HEK293 (cell line): ENCODE results near the gene BACE1.

Experiments used
- CTCF ChIA-PET: fragments of 350-600 bp; formaldehyde crosslinking; extraction: SDS; loops from one replicate; lab custom pipeline; 2021; ENCODE audit warnings: antibody characterized with exemption; lab: Yijun Ruan, JAX
- POLR2A ChIA-PET: fragments of 300-600 bp; formaldehyde crosslinking; extraction: SDS; loops from one replicate; lab custom pipeline; 2020; ENCODE audit warnings: antibody characterized with exemption, inconsistent platforms; lab: Yijun Ruan, JAX
- H3K27ac ChIP-seq: fragments of 200-500 bp; sonication (Bioruptor generic); 2 replicates; pipeline ENCODE4 v1.5.1; 2014; ENCODE audit warnings: low read depth, low read length, control low read depth, inconsistent platforms; ENCODE audit errors: extremely low read depth
- H3K36me3 ChIP-seq, 2 experiments: fragments of 200-500 bp in 1 of 2; sonication (Bioruptor generic) in 1 of 2; 1 replicate in 1 of 2; 2 replicates in 1 of 2; pipeline ENCODE4 v1.5.1; 2014 to 2017; ENCODE audit warnings: inconsistent platforms in 2 of 2, low read length in 2 of 2; ENCODE audit not compliant: control insufficient read depth in 2 of 2, insufficient read depth in 1 of 2
- H3K4me1 ChIP-seq: fragments of 200-500 bp; sonication (Bioruptor generic); 2 replicates; pipeline ENCODE4 v1.5.1; 2014; ENCODE audit warnings: mild to moderate bottlenecking, low read length, inconsistent platforms; ENCODE audit not compliant: control insufficient read depth, insufficient read depth
- H3K4me3 ChIP-seq: 2 replicates; pipeline ENCODE4 v1.5.1; 2011; ENCODE audit warnings: low read depth, mild to moderate bottlenecking, control low read depth, low read length, moderate library complexity
- H3K9me3 ChIP-seq: fragments of 200-500 bp; sonication (Bioruptor generic); 2 replicates; pipeline ENCODE4 v1.5.1; 2014; ENCODE audit warnings: low read depth, low read length, inconsistent platforms; ENCODE audit not compliant: control insufficient read depth, insufficient read depth
- EGR2 ChIP-seq: fragments of 450-650 bp; formaldehyde crosslinking; IDR thresholded peaks from 2 replicates; pipeline ENCODE4 v1.5.1; 2016; ENCODE audit warnings: low read depth, missing biosample characterization, missing genetic modification characterization
- GLIS1 ChIP-seq: fragments of 450-650 bp; formaldehyde crosslinking; IDR thresholded peaks from 2 replicates; pipeline ENCODE4 v1.5.1; 2016; ENCODE audit warnings: missing biosample characterization, missing genetic modification characterization
- REPIN1 ChIP-seq: fragments of 450-650 bp; formaldehyde crosslinking; IDR thresholded peaks from 2 replicates; pipeline ENCODE4 v1.5.1; 2017; ENCODE audit warnings: missing biosample characterization, missing genetic modification characterization, low read depth
- ZBTB17 ChIP-seq: fragments of 450-650 bp; formaldehyde crosslinking; IDR thresholded peaks from 2 replicates; pipeline ENCODE4 v1.5.1; 2016; ENCODE audit warnings: missing biosample characterization, missing genetic modification characterization
- ZBTB8A ChIP-seq: fragments of 450-650 bp; formaldehyde crosslinking; IDR thresholded peaks from 2 replicates; pipeline ENCODE4 v1.5.1; 2016; ENCODE audit warnings: missing biosample characterization, missing genetic modification characterization
- ZNF114 ChIP-seq: fragments of 450-650 bp; formaldehyde crosslinking; IDR thresholded peaks from 2 replicates; pipeline ENCODE4 v1.5.0; 2017; ENCODE audit warnings: missing biosample characterization, missing genetic modification characterization
- ZNF157 ChIP-seq: fragments of 450-650 bp; formaldehyde crosslinking; IDR thresholded peaks from 2 replicates; pipeline ENCODE4 v1.5.1; 2016; ENCODE audit warnings: missing biosample characterization, missing genetic modification characterization
- ZNF341 ChIP-seq: fragments of 450-650 bp; formaldehyde crosslinking; IDR thresholded peaks from 2 replicates; pipeline ENCODE4; 2016; ENCODE audit warnings: low read depth, missing biosample characterization, missing genetic modification characterization
- ZNF391 ChIP-seq: fragments of 450-650 bp; formaldehyde crosslinking; IDR thresholded peaks from 2 replicates; pipeline ENCODE4 v1.5.1; 2016; ENCODE audit warnings: low read depth, missing biosample characterization, missing genetic modification characterization, borderline replicate concordance
- ZNF626 ChIP-seq: fragments of 450-650 bp; sonication (Bioruptor Pico); formaldehyde crosslinking; IDR thresholded peaks from 2 replicates; pipeline ENCODE4 v1.5.1; 2018; ENCODE audit warnings: missing biosample characterization, missing genetic modification characterization, inconsistent platforms
- ZNF670 ChIP-seq: fragments of 450-650 bp; formaldehyde crosslinking; IDR thresholded peaks from 2 replicates; pipeline ENCODE4 v1.5.1; 2016; ENCODE audit warnings: missing biosample characterization, missing genetic modification characterization, low read depth
- ZNF692 ChIP-seq: fragments of 450-650 bp; formaldehyde crosslinking; IDR thresholded peaks from 2 replicates; pipeline ENCODE4 v1.5.1; 2016; ENCODE audit warnings: missing biosample characterization, missing genetic modification characterization
- ZNF747 ChIP-seq: fragments of 450-650 bp; formaldehyde crosslinking; IDR thresholded peaks from 2 replicates; pipeline ENCODE4 v1.5.1; 2016; ENCODE audit warnings: missing biosample characterization, missing genetic modification characterization
- TF ChIP-seq, protein P1 (sequence below): fragments of 450-650 bp; formaldehyde crosslinking; IDR thresholded peaks from 2 replicates; pipeline ENCODE4 v1.5.1; 2016; ENCODE audit warnings: missing biosample characterization, missing genetic modification characterization, low read depth
- TF ChIP-seq, protein P2 (sequence below): fragments of 450-650 bp; IDR thresholded peaks from 2 replicates; pipeline ENCODE4 v1.5.1; 2018; ENCODE audit warnings: missing biosample characterization, missing genetic modification characterization
- TF ChIP-seq, protein P3 (sequence below): fragments of 450-650 bp; formaldehyde crosslinking; IDR thresholded peaks from 2 replicates; pipeline ENCODE4 v1.5.1; 2016; ENCODE audit warnings: missing biosample characterization, missing genetic modification characterization, borderline replicate concordance
- TF ChIP-seq, protein P4 (sequence below): fragments of 450-650 bp; formaldehyde crosslinking; IDR thresholded peaks from 2 replicates; pipeline ENCODE4 v1.5.1; 2017; ENCODE audit warnings: missing biosample characterization, missing genetic modification characterization
- TF ChIP-seq, protein P5 (sequence below): fragments of 450-650 bp; formaldehyde crosslinking; IDR thresholded peaks from 2 replicates; pipeline ENCODE4 v1.5.1; 2017; ENCODE audit warnings: missing biosample characterization, missing genetic modification characterization

Gene BACE1

GRCh38 chr11:117298195-117298594 is 17.9 kb downstream of the BACE1 start:
- no peak overlapping the region for H3K4me3 ChIP-seq
- H3K4me1 ChIP-seq: no peaks in the 10 kb centered on the region
- POLR2A ChIA-PET: no interaction called here
- peaks cover 0 to 22% of the 10 kb centered on the region in 2 experiments; a peak in 2 of 3 replicates for H3K36me3 ChIP-seq
- H3K9me3 ChIP-seq: no peaks in the 10 kb centered on the region
- no peak overlapping the region for H3K27ac ChIP-seq
- CTCF ChIA-PET: interaction anchor here (0.6 kb wide), 1 partner anchor 18 kb away, joined by 3 read pairs; no protein-coding TSS in a partner anchor
- no peak for TF ChIP-seq EGR2
- no peak for TF ChIP-seq ZNF626 (tag by site-specific recombination)
- TF ChIP-seq, protein P1, sequence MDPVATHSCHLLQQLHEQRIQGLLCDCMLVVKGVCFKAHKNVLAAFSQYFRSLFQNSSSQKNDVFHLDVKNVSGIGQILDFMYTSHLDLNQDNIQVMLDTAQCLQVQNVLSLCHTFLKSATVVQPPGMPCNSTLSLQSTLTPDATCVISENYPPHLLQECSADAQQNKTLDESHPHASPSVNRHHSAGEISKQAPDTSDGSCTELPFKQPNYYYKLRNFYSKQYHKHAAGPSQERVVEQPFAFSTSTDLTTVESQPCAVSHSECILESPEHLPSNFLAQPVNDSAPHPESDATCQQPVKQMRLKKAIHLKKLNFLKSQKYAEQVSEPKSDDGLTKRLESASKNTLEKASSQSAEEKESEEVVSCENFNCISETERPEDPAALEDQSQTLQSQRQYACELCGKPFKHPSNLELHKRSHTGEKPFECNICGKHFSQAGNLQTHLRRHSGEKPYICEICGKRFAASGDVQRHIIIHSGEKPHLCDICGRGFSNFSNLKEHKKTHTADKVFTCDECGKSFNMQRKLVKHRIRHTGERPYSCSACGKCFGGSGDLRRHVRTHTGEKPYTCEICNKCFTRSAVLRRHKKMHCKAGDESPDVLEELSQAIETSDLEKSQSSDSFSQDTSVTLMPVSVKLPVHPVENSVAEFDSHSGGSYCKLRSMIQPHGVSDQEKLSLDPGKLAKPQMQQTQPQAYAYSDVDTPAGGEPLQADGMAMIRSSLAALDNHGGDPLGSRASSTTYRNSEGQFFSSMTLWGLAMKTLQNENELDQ (tag by site-specific recombination): no peak
- TF ChIP-seq, protein P2, sequence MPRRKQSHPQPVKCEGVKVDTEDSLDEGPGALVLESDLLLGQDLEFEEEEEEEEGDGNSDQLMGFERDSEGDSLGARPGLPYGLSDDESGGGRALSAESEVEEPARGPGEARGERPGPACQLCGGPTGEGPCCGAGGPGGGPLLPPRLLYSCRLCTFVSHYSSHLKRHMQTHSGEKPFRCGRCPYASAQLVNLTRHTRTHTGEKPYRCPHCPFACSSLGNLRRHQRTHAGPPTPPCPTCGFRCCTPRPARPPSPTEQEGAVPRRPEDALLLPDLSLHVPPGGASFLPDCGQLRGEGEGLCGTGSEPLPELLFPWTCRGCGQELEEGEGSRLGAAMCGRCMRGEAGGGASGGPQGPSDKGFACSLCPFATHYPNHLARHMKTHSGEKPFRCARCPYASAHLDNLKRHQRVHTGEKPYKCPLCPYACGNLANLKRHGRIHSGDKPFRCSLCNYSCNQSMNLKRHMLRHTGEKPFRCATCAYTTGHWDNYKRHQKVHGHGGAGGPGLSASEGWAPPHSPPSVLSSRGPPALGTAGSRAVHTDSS (tag by site-specific recombination): no peak
- no peak for TF ChIP-seq ZNF341 (tag by site-specific recombination)
- no peak for TF ChIP-seq ZNF114 (tag by site-specific recombination)
- TF ChIP-seq GLIS1 (tag by site-specific recombination): no peak
- TF ChIP-seq, protein P3, sequence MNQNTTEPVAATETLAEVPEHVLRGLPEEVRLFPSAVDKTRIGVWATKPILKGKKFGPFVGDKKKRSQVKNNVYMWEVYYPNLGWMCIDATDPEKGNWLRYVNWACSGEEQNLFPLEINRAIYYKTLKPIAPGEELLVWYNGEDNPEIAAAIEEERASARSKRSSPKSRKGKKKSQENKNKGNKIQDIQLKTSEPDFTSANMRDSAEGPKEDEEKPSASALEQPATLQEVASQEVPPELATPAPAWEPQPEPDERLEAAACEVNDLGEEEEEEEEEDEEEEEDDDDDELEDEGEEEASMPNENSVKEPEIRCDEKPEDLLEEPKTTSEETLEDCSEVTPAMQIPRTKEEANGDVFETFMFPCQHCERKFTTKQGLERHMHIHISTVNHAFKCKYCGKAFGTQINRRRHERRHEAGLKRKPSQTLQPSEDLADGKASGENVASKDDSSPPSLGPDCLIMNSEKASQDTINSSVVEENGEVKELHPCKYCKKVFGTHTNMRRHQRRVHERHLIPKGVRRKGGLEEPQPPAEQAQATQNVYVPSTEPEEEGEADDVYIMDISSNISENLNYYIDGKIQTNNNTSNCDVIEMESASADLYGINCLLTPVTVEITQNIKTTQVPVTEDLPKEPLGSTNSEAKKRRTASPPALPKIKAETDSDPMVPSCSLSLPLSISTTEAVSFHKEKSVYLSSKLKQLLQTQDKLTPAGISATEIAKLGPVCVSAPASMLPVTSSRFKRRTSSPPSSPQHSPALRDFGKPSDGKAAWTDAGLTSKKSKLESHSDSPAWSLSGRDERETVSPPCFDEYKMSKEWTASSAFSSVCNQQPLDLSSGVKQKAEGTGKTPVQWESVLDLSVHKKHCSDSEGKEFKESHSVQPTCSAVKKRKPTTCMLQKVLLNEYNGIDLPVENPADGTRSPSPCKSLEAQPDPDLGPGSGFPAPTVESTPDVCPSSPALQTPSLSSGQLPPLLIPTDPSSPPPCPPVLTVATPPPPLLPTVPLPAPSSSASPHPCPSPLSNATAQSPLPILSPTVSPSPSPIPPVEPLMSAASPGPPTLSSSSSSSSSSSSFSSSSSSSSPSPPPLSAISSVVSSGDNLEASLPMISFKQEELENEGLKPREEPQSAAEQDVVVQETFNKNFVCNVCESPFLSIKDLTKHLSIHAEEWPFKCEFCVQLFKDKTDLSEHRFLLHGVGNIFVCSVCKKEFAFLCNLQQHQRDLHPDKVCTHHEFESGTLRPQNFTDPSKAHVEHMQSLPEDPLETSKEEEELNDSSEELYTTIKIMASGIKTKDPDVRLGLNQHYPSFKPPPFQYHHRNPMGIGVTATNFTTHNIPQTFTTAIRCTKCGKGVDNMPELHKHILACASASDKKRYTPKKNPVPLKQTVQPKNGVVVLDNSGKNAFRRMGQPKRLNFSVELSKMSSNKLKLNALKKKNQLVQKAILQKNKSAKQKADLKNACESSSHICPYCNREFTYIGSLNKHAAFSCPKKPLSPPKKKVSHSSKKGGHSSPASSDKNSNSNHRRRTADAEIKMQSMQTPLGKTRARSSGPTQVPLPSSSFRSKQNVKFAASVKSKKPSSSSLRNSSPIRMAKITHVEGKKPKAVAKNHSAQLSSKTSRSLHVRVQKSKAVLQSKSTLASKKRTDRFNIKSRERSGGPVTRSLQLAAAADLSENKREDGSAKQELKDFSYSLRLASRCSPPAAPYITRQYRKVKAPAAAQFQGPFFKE (tag by site-specific recombination): no peak
- no peak for TF ChIP-seq REPIN1 (tag by site-specific recombination)
- TF ChIP-seq, protein P4, sequence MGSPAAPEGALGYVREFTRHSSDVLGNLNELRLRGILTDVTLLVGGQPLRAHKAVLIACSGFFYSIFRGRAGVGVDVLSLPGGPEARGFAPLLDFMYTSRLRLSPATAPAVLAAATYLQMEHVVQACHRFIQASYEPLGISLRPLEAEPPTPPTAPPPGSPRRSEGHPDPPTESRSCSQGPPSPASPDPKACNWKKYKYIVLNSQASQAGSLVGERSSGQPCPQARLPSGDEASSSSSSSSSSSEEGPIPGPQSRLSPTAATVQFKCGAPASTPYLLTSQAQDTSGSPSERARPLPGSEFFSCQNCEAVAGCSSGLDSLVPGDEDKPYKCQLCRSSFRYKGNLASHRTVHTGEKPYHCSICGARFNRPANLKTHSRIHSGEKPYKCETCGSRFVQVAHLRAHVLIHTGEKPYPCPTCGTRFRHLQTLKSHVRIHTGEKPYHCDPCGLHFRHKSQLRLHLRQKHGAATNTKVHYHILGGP (tag by site-specific recombination): no peak
- TF ChIP-seq, protein P5, sequence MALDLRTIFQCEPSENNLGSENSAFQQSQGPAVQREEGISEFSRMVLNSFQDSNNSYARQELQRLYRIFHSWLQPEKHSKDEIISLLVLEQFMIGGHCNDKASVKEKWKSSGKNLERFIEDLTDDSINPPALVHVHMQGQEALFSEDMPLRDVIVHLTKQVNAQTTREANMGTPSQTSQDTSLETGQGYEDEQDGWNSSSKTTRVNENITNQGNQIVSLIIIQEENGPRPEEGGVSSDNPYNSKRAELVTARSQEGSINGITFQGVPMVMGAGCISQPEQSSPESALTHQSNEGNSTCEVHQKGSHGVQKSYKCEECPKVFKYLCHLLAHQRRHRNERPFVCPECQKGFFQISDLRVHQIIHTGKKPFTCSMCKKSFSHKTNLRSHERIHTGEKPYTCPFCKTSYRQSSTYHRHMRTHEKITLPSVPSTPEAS: no peak
- TF ChIP-seq ZNF391 (tag by site-specific recombination): no peak
- TF ChIP-seq ZNF747 (tag by site-specific recombination): no peak
- TF ChIP-seq ZBTB17: no peak
- TF ChIP-seq ZNF670 (tag by site-specific recombination): no peak
- no peak for TF ChIP-seq ZNF157 (tag by site-specific recombination)
- no peak for TF ChIP-seq ZBTB8A
- no peak for TF ChIP-seq ZNF692 (tag by site-specific recombination)
